ENCODE measurements around the gene ARHGEF39. TPM values are rescaled to one million over a fixed set of nuclear protein-coding genes. Genes with fewer than 3 reads are reported as not detected.

The ARHGEF39 gene
- total and polyA plus RNA-seq, 10 of the 15 experiments (the other 5 are each of a cell fraction or from before 2014, with no cell fraction given) = 2.0 to 28.9 (median 13.2) TPM

GRCh38 chr9:35664531-35665470 is at the start of gene ARHGEF39 (continued):
- TF ChIP-seq MYB (IDR thresholded peaks at IDR 0.05; ENCODE audit: borderline replicate concordance, low read depth, low read length) (no peak), SMC3 (IDR thresholded peaks at IDR 0.05; ENCODE audit: borderline replicate concordance, low read length) (no peak), NKRF (conservative IDR thresholded peaks at IDR 0.05) (peak; percentile 96), CEBPB (IDR thresholded peaks at IDR 0.05; ENCODE audit: borderline replicate concordance in 1 of 2, low read depth in 2 of 2, low read length in 2 of 2) (no peak), REST (IDR thresholded peaks at IDR 0.05; ENCODE audit: low read depth, low read length) (no peak), ZNF622 (IDR thresholded peaks at IDR 0.05) (no peak), ZBTB40 (IDR thresholded peaks at IDR 0.05; ENCODE audit: borderline replicate concordance) (peak; percentile 13; the same call in 1 of the 2 replicates), IKZF1 (conservative IDR thresholded peaks at IDR 0.05) (peak; percentile 84), FOXK2 (IDR thresholded peaks at IDR 0.05) (no peak), CTCF (IDR thresholded peaks at IDR 0.05 in 2 of 3, conservative IDR thresholded peaks at IDR 0.05 in 1 of 3; ENCODE audit: control insufficient read depth in 2 of 3, extremely low read depth in 1 of 3, insufficient read depth in 1 of 3, low read depth in 3 of 3, low read length in 3 of 3) (peak; percentile 15 to 44 (median 18); a peak in 3 of 6 replicates), HDGF (IDR thresholded peaks at IDR 0.05) (peak; percentile 33; the same call in 1 of the 2 replicates), CHD1 (IDR thresholded peaks at IDR 0.05; ENCODE audit: low read depth, low read length) (no peak), POLR2AphosphoS2 (IDR thresholded peaks at IDR 0.05; ENCODE audit: low read depth, low read length) (no peak), ETV6 (conservative IDR thresholded peaks at IDR 0.05 in 1 of 2, IDR thresholded peaks at IDR 0.05 in 1 of 2; ENCODE audit: borderline replicate concordance in 1 of 2, low read depth in 1 of 2) (no peak), ZSCAN29 (IDR thresholded peaks at IDR 0.05) (no peak), SP1 (IDR thresholded peaks at IDR 0.05; ENCODE audit: low read depth, low read length) (no peak), CBX5 (IDR thresholded peaks at IDR 0.05; ENCODE audit: low read depth) (no peak)
